HEK293T (cell line): Measurements from ENCODE around the gene SERTAD4.

Source experiments
- CTCF ChIA-PET: fragments of 350-600 bp; formaldehyde crosslinking; extraction: SDS; loops from one replicate; lab custom pipeline; 2021; ENCODE audit warnings: antibody characterized with exemption, inconsistent platforms; lab: Yijun Ruan, JAX
- POLR2A ChIA-PET: fragments of 350-600 bp; formaldehyde crosslinking; extraction: SDS; loops from one replicate; lab custom pipeline; 2020; ENCODE audit warnings: antibody characterized with exemption, inconsistent platforms; lab: Yijun Ruan, JAX
- DNase-seq: peaks from one replicate; pipeline ENCODE4 v3.0.0; 2012; ENCODE audit warnings: mixed read lengths; ENCODE audit errors: extremely low spot score
- ARNT ChIP-seq: fragments of 450-650 bp; IDR thresholded peaks from 2 replicates; pipeline ENCODE4 v1.6.1; 2017; ENCODE audit warnings: mild to moderate bottlenecking
- BHLHE40 ChIP-seq: fragments of 450-650 bp; IDR thresholded peaks from 2 replicates; pipeline ENCODE4 v1.6.1; 2016; ENCODE audit warnings: mild to moderate bottlenecking, moderate library complexity, borderline replicate concordance
- CTBP1 ChIP-seq: fragments of 450-650 bp; IDR thresholded peaks from 2 replicates; pipeline ENCODE4 v1.6.1; 2016; ENCODE audit warnings: borderline replicate concordance
- ELF4 ChIP-seq: fragments of 450-650 bp; IDR thresholded peaks from 2 replicates; pipeline ENCODE4 v1.6.1; 2017; ENCODE audit warnings: antibody characterized with exemption
- FOXA1 ChIP-seq: fragments of 450-650 bp; IDR thresholded peaks from 2 replicates; pipeline ENCODE4 v1.6.1; 2016; ENCODE audit warnings: mild to moderate bottlenecking
- FOXK2 ChIP-seq: fragments of 450-650 bp; IDR thresholded peaks from 2 replicates; pipeline ENCODE4 v1.6.1; 2016; ENCODE audit warnings: mild to moderate bottlenecking
- FOXM1 ChIP-seq: fragments of 450-650 bp; IDR thresholded peaks from 2 replicates; pipeline ENCODE4 v1.6.1; 2017; ENCODE audit warnings: mild to moderate bottlenecking, borderline replicate concordance
- HDGF ChIP-seq: fragments of 450-650 bp; IDR thresholded peaks from 2 replicates; pipeline ENCODE4 v1.6.1; 2017; ENCODE audit warnings: antibody characterized with exemption, borderline replicate concordance
- L3MBTL2 ChIP-seq: fragments of 450-650 bp; conservative IDR thresholded peaks from 2 replicates; pipeline ENCODE4 v1.6.1; 2016; ENCODE audit warnings: mild to moderate bottlenecking
- LEF1 ChIP-seq: fragments of 450-650 bp; IDR thresholded peaks from 2 replicates; pipeline ENCODE4 v1.6.1; 2017; ENCODE audit warnings: mild to moderate bottlenecking, borderline replicate concordance
- NFRKB ChIP-seq: fragments of 450-650 bp; IDR thresholded peaks from 2 replicates; pipeline ENCODE4 v1.6.1; 2016; ENCODE audit warnings: mild to moderate bottlenecking, moderate library complexity
- PKNOX1 ChIP-seq: fragments of 450-650 bp; IDR thresholded peaks from 2 replicates; pipeline ENCODE4 v1.6.1; 2016
- SP1 ChIP-seq: fragments of 450-650 bp; IDR thresholded peaks from 2 replicates; pipeline ENCODE4 v1.6.1; 2017
- SUZ12 ChIP-seq: fragments of 450-650 bp; IDR thresholded peaks from 2 replicates; pipeline ENCODE4 v1.6.1; 2016; ENCODE audit warnings: mild to moderate bottlenecking
- TARDBP ChIP-seq: fragments of 450-650 bp; IDR thresholded peaks from 2 replicates; pipeline ENCODE4 v1.6.1; 2016
- ZNF384 ChIP-seq: fragments of 450-650 bp; IDR thresholded peaks from 2 replicates; pipeline ENCODE4 v1.6.1; 2016

SERTAD4 gene

GRCh38 chr1:210223226-210223904, 9.2 kb upstream of the SERTAD4 start:
- CTCF ChIA-PET = no interaction called here
- no peak for DNase-seq
- POLR2A ChIA-PET = interaction anchor here (2.1 kb wide), 1 partner anchor 10 kb away, joined by 10 read pairs; no protein-coding TSS in a partner anchor
- TF ChIP-seq LEF1 = no peak
- no peak for TF ChIP-seq L3MBTL2
- no peak for TF ChIP-seq PKNOX1
- TF ChIP-seq ARNT = no peak
- TF ChIP-seq TARDBP = no peak
- no peak for TF ChIP-seq FOXA1
- TF ChIP-seq FOXK2 = no peak
- no peak for TF ChIP-seq ELF4
- no peak for TF ChIP-seq NFRKB
- no peak for TF ChIP-seq SUZ12
- TF ChIP-seq HDGF = no peak
- TF ChIP-seq ZNF384 = no peak
- no peak for TF ChIP-seq BHLHE40
- no peak for TF ChIP-seq CTBP1
- no peak for TF ChIP-seq FOXM1

- DNase-seq = no peak
- TF ChIP-seq LEF1 (no peak), ARNT (no peak), SUZ12 (no peak)
- ChIA-PET POLR2A (no interaction called here), CTCF (no interaction called here)
Measured at GRCh38 chr1:210228158-210228557, 4.4 kb upstream of the SERTAD4 start.

- CTCF ChIA-PET = interaction anchor here (0.7 kb wide), 1 partner anchor 407 kb away, joined by 3 read pairs; no protein-coding TSS in a partner anchor
- no peak for DNase-seq
Measured at GRCh38 chr1:210230149-210230695, 2.4 kb upstream of the SERTAD4 start.

GRCh38 chr1:210231846-210232510, 618 bp upstream of the SERTAD4 start:
- ChIA-PET POLR2A (interaction anchor here (0.8 to 1.1 kb wide), 2 partner anchors 17 to 63 kb away, joined by 3 read pairs; no protein-coding TSS in a partner anchor), CTCF (no interaction called here)
- DNase-seq = peak; percentile 27

More at GRCh38 chr1:210230149-210230695, 2.4 kb upstream of the SERTAD4 start:
- TF ChIP-seq LEF1 (no peak), BHLHE40 (no peak), L3MBTL2 (no peak), CTBP1 (no peak), ZNF384 (no peak), ELF4 (no peak), FOXK2 (no peak), SP1 (no peak), SUZ12 (no peak), HDGF (no peak), NFRKB (no peak), TARDBP (no peak), FOXA1 (no peak), FOXM1 (no peak), ARNT (no peak)
- POLR2A ChIA-PET = no interaction called here

GRCh38 chr1:210233216-210233494, 559 bp downstream of the SERTAD4 start:
- peak; percentile 47 for DNase-seq
- TF ChIP-seq L3MBTL2 (peak; percentile 49), FOXA1 (no peak), NFRKB (no peak), TARDBP (no peak), CTBP1 (no peak), FOXM1 (no peak), ELF4 (no peak), LEF1 (no peak), PKNOX1 (no peak)
- CTCF ChIA-PET = no interaction called here
- POLR2A ChIA-PET = interaction anchor here (0.8 to 2.2 kb wide), 7 partner anchors 9 to 62 kb away, joined by 3 to 10 read pairs (median 3); no protein-coding TSS in a partner anchor

More at GRCh38 chr1:210231846-210232510, 618 bp upstream of the SERTAD4 start:
- no peak for TF ChIP-seq CTBP1
- peak; percentile 70; the same call in 1 of the 2 replicates for TF ChIP-seq L3MBTL2
- TF ChIP-seq ZNF384 = peak; percentile 77

- DNase-seq = peak; percentile 54
- TF ChIP-seq CTBP1 (no peak), L3MBTL2 (0 out of 2 replicates have a peak, but pooled peaks have one; percentile 35), ZNF384 (0 out of 2 replicates have a peak, but pooled peaks have one; percentile 6)
- ChIA-PET CTCF (no interaction called here), POLR2A (interaction anchor here (0.8 to 2.2 kb wide), 6 partner anchors 9 to 61 kb away, joined by 3 to 10 read pairs (median 4); no protein-coding TSS in a partner anchor)
Measured at GRCh38 chr1:210233495-210234328, 1.1 kb downstream of the SERTAD4 start.
